A549 (cell line): ENCODE data around the gene CAV1. TPM values are rescaled to one million over a fixed set of nuclear protein-coding genes. Genes with fewer than 3 reads are reported as not detected.

Source experiments
- ATAC-seq, 2 experiments: fragments of 200-7000 bp in 1 of 2; fragments of >200 bp in 1 of 2; cut with Nextera tagmentation in 1 of 2; cut with Tn5 transposase in 1 of 2; 3 replicates each; pipeline versions ENCODE4 v1.8.0 to v1.9.1; 2018 to 2020; ENCODE audit warnings: mild to moderate bottlenecking in 1 of 2, moderate library complexity in 1 of 2
- CTCF ChIA-PET: fragments of 300-600 bp; sonication (Branson Sonifier 250); formaldehyde crosslinking; extraction: SDS; loops from one replicate; lab custom pipeline; 2021; ENCODE audit warnings: antibody characterized with exemption, inconsistent platforms; lab: Yijun Ruan, JAX
- POLR2A ChIA-PET: fragments of 350-600 bp; formaldehyde crosslinking; extraction: SDS; loops from one replicate; lab custom pipeline; 2021; ENCODE audit warnings: antibody characterized with exemption, inconsistent platforms; lab: Yijun Ruan, JAX
- DNase-seq, 2 experiments: peaks; one replicate each; pipeline versions ENCODE4 v3.0.0 to v3.0.0-alpha.2; 2011 to 2016; ENCODE audit warnings: low read depth in 1 of 2, low spot score in 1 of 2
- FAIRE-seq: peaks from 2 replicates; lab custom pipeline; 2011; peaks lifted over from hg19 to GRCh38; lab: Jason Lieb, UNC
- H3K27ac ChIP-seq, 2 experiments: fragments of >200 bp; sonication (Bioruptor Twin); formaldehyde crosslinking; 3 replicates each; pipeline ENCODE4 v1.5.1; 2016 to 2017
- H3K4me1 ChIP-seq: fragments of >200 bp; sonication (Bioruptor Twin); formaldehyde crosslinking; 3 replicates; pipeline ENCODE4 v1.6.1; 2016
- H3K4me2 ChIP-seq: fragments of >200 bp; sonication (Bioruptor Twin); formaldehyde crosslinking; 3 replicates; pipeline ENCODE4 v1.6.1; 2016
- H3K4me3 ChIP-seq: fragments of >200 bp; sonication (Bioruptor Twin); formaldehyde crosslinking; 3 replicates; pipeline ENCODE4 v1.5.1; 2016
- H3K9me3 ChIP-seq: fragments of >200 bp; sonication (Bioruptor Twin); formaldehyde crosslinking; 3 replicates; pipeline ENCODE4 v1.6.1; 2016
- CBX2 ChIP-seq: fragments of 200-600 bp; sonication (generic); IDR thresholded peaks from 2 replicates; pipeline ENCODE4 v1.6.1; 2016; ENCODE audit warnings: low read depth, mild to moderate bottlenecking, borderline replicate concordance
- CEBPB ChIP-seq, 2 experiments: fragments of >200 bp in 1 of 2; sonication (Bioruptor Twin) in 1 of 2; formaldehyde crosslinking in 1 of 2; IDR thresholded peaks; 2 replicates each; pipeline ENCODE4 v1.6.1; 2012 to 2016
- CTCF ChIP-seq: fragments of >200 bp; sonication (Bioruptor Twin); formaldehyde crosslinking; IDR thresholded peaks from 3 replicates; pipeline ENCODE4 v1.5.1; 2016
- E2F6 ChIP-seq: IDR thresholded peaks from 2 replicates; pipeline ENCODE4 v1.6.1; 2012; ENCODE audit warnings: low read depth, borderline replicate concordance
- ESRRA ChIP-seq: fragments of 150-350 bp; IDR thresholded peaks from 2 replicates; pipeline ENCODE4 v1.6.1; 2014; ENCODE audit warnings: mild to moderate bottlenecking, low read length, borderline replicate concordance
- FOSL2 ChIP-seq, 2 experiments: fragments of 450-650 bp in 1 of 2; fragments of >200 bp in 1 of 2; sonication (Bioruptor Twin) in 1 of 2; formaldehyde crosslinking; IDR thresholded peaks; 2 replicates each; pipeline versions ENCODE4 v1.5.0 to v1.6.1; 2016 to 2020; ENCODE audit warnings: mild to moderate bottlenecking in 1 of 2, moderate library complexity in 1 of 2
- HDAC2 ChIP-seq: fragments of 200-600 bp; sonication (generic); IDR thresholded peaks from 2 replicates; pipeline ENCODE4 v1.6.1; 2016
- HES2 ChIP-seq: fragments of >200 bp; sonication (Bioruptor Twin); formaldehyde crosslinking; IDR thresholded peaks from 2 replicates; pipeline ENCODE4 v1.6.1; 2016
- HMGXB4 ChIP-seq: fragments of 250-450 bp; sonication (Bioruptor Pico); IDR thresholded peaks from 2 replicates; pipeline ENCODE4 v1.5.0; 2021; ENCODE audit warnings: mild to moderate bottlenecking, moderate library complexity, borderline replicate concordance
- HOXA7 ChIP-seq: fragments of 250-450 bp; sonication (Bioruptor Pico); IDR thresholded peaks from 2 replicates; pipeline ENCODE4 v1.5.0; 2020; ENCODE audit warnings: mild to moderate bottlenecking, moderate library complexity
- HOXB13 ChIP-seq: fragments of 250-450 bp; sonication (Bioruptor Pico); IDR thresholded peaks from 2 replicates; pipeline ENCODE4 v1.5.0; 2020; ENCODE audit warnings: low read depth, mild to moderate bottlenecking, moderate library complexity
- JUNB ChIP-seq: fragments of >200 bp; sonication (Bioruptor Twin); formaldehyde crosslinking; IDR thresholded peaks from 2 replicates; pipeline ENCODE4 v1.6.1; 2016
- KDM5A ChIP-seq: fragments of 200-600 bp; sonication (generic); IDR thresholded peaks from 2 replicates; pipeline ENCODE4 v1.6.1; 2016; ENCODE audit warnings: antibody characterized with exemption, mild to moderate bottlenecking
- PHF8 ChIP-seq: fragments of 200-600 bp; sonication (generic); IDR thresholded peaks from 2 replicates; pipeline ENCODE4 v1.6.1; 2016; ENCODE audit warnings: low read depth, mild to moderate bottlenecking, antibody characterized with exemption, moderate library complexity, borderline replicate concordance
- RCOR1 ChIP-seq: fragments of 150-350 bp; IDR thresholded peaks from 2 replicates; pipeline ENCODE4 v1.6.1; 2014; ENCODE audit warnings: antibody characterized with exemption, low read length, low read depth
- RNF2 ChIP-seq: fragments of 200-600 bp; sonication (generic); IDR thresholded peaks from 2 replicates; pipeline ENCODE4 v1.6.1; 2016; ENCODE audit warnings: low read depth, mild to moderate bottlenecking, antibody characterized with exemption, moderate library complexity, borderline replicate concordance
- SREBF2 ChIP-seq: fragments of 450-650 bp; IDR thresholded peaks from 2 replicates; pipeline ENCODE4 v1.6.1; 2014; ENCODE audit warnings: mild to moderate bottlenecking, moderate library complexity
- TP53 ChIP-seq: fragments of 250-450 bp; sonication (Bioruptor Pico); IDR thresholded peaks from 2 replicates; pipeline ENCODE4 v1.5.0; 2021; ENCODE audit warnings: mild to moderate bottlenecking, moderate library complexity
- USF2 ChIP-seq: fragments of 450-650 bp; IDR thresholded peaks from 2 replicates; pipeline ENCODE4 v1.6.1; 2014; ENCODE audit warnings: antibody characterized with exemption
- WGBS: methylation state at CpG from one replicate; pipeline ENCODE4 v1.1.6; 2017; ENCODE audit errors: missing lambda C conversion rate; 5-methylcytosine and 5-hydroxymethylcytosine counted together
- polyA plus RNA-seq, 4 experiments: library from polyadenylated mRNA; depleted of rRNA in 3 of 4; stranded (reverse); fragments of >200 nt; fragmentation: RNase III in 1 of 4; extraction: RNeasy Plus Mini Kit Qiagen cat#74134 plus additional on column Dnase treatment in 1 of 4; gene quantifications; 2 replicates in 3 of 4; 3 replicates in 1 of 4; pipeline ENCODE4 v1.2.3, GENCODE V29; 2011 to 2017

CAV1 gene
- polyA plus RNA-seq, 2 of the 4 experiments (the other 2 are of a cell fraction): 365 to 493 TPM

GRCh38 chr7:116575853-116576252 is 51.0 kb downstream of the CAV1 start:
- Histone ChIP-seq H3K4me2 (0 out of 3 replicates have a peak overlapping the region, but pooled peaks have one; percentile 60), H3K27ac (peak overlapping the region; percentile 79 to 85; a peak in 4 of 6 replicates), H3K4me3 (no peak overlapping the region), H3K9me3 (no peaks in the 10 kb centered on the region), H3K4me1 (peaks cover 70% of the 10 kb centered on the region)
- no peak for ATAC-seq
- DNase-seq: no peak
- POLR2A ChIA-PET: interaction anchor here (1.5 kb wide), 1 partner anchor 13 kb away, joined by 3 read pairs; no protein-coding TSS in a partner anchor
- CTCF ChIA-PET: interaction anchor here (0.7 to 2.5 kb wide), 5 partner anchors 11 to 301 kb away, joined by 3 to 10 read pairs (median 3); no protein-coding TSS in a partner anchor
- no peak for TF ChIP-seq HES2
- no peak for TF ChIP-seq USF2
- no peak for TF ChIP-seq CBX2
- no peak for TF ChIP-seq SREBF2
- TF ChIP-seq RCOR1: no peak
- TF ChIP-seq HDAC2: no peak
- TF ChIP-seq HMGXB4 (CRISPR knock-in tag): no peak
- no peak for TF ChIP-seq JUNB
- no peak for TF ChIP-seq FOSL2 (IDR thresholded peaks at IDR 0.05)
- no peak for TF ChIP-seq FOSL2 (CRISPR knock-in tag; IDR thresholded peaks at IDR 0.05)
- TF ChIP-seq KDM5A: no peak
- TF ChIP-seq HOXA7 (CRISPR knock-in tag): no peak
- no peak for TF ChIP-seq TP53 (CRISPR knock-in tag)
- no peak for TF ChIP-seq CTCF
- no peak for TF ChIP-seq E2F6
- TF ChIP-seq CEBPB (IDR thresholded peaks at IDR 0.05): no peak
- no peak for TF ChIP-seq ESRRA
- TF ChIP-seq HOXB13 (CRISPR knock-in tag): no peak
- TF ChIP-seq PHF8: no peak
- TF ChIP-seq RNF2: no peak
- FAIRE-seq: no peak
- WGBS: 75% methylated on average over 1 of the region's 1 CpG
